BJ (cell line): ENCODE results near the gene SPRING1. TPM values are rescaled to one million over a fixed set of nuclear protein-coding genes. Genes with fewer than 3 reads are reported as not detected.

Experiments
- CTCF ChIA-PET: fragments of 350-600 bp; formaldehyde crosslinking; extraction: SDS; loops from one replicate; lab custom pipeline; 2021; ENCODE audit warnings: antibody characterized with exemption, inconsistent platforms; lab: Yijun Ruan, JAX
- POLR2A ChIA-PET: fragments of 300-600 bp; sonication (Branson Sonifier 250); formaldehyde crosslinking; extraction: SDS; loops from one replicate; lab custom pipeline; 2021; ENCODE audit warnings: antibody characterized with exemption; lab: Charles Lee
- DNase-seq: peaks from one replicate; pipeline ENCODE4 v3.0.0-alpha.2; 2011; ENCODE audit warnings: low read depth
- H3K27me3 ChIP-seq: 2 replicates; pipeline ENCODE4 v1.6.0; 2011; ENCODE audit warnings: low read length; ENCODE audit not compliant: control insufficient read depth, insufficient read depth
- H3K36me3 ChIP-seq: 2 replicates; pipeline ENCODE4 v1.5.1; 2011; ENCODE audit warnings: low read length; ENCODE audit not compliant: control insufficient read depth, insufficient read depth
- H3K4me3 ChIP-seq: 2 replicates; pipeline ENCODE4 v1.5.1; 2011; ENCODE audit warnings: low read depth, mild to moderate bottlenecking, control low read depth, low read length
- polyA plus RNA-seq: library from polyadenylated mRNA; depleted of rRNA; stranded (reverse); fragments of >200 nt; gene quantifications from 2 replicates; pipeline ENCODE4 v1.2.3, GENCODE V29; 2011
- TF ChIP-seq, protein P1 (sequence below): IDR thresholded peaks from 2 replicates; pipeline ENCODE4 v1.5.1; 2011; ENCODE audit warnings: low read depth, mild to moderate bottlenecking, control low read depth, inconsistent platforms, low read length, moderate library complexity; ENCODE audit not compliant: insufficient read depth

Gene SPRING1
- polyA plus RNA-seq, 1 experiment, result 17.7 TPM

DNA sequence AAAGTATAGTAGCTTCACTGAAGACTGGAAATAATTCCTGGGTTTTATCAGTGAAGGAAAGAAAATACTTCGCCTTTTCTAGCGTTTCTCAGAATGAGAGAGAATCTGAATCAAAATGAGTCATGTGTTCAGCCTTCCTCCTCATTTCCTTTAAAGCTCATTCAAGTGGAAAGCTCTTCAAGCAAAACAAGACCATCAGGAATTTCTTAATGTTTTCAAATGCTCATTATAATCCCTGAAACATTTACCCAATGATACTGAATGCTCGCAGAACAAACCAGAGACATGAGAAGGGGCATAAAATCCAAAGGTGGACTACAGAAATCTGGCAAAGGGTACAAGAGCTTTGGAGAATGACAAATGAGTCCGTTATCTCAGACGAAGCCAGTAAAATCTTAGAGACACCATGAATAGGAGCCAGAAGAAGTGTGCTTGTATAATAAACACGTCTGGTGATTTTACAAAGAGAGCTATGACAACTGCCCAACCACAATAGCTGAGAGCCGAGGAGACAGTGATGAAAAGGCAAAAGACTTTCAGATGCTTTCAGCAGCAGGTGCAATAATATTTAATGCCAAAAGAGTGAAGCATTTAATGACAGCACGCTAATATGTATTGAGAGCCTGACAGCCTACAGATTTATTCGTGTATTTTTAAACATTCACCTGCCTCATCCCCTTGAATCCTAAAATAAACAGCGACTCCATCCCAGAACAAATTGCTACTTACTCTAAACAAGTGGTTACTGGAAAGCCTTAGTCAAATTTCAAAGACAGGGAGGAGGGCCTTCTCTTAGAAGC lies 19.0 kb downstream of the SPRING1 start:
- H3K27me3 ChIP-seq, result no peaks in the 10 kb centered on the region
- CTCF ChIA-PET, result interaction anchor here (1.7 to 2.5 kb wide), 2 partner anchors 9 to 15 kb away, joined by 5 to 12 read pairs; no protein-coding TSS in a partner anchor

DNA sequence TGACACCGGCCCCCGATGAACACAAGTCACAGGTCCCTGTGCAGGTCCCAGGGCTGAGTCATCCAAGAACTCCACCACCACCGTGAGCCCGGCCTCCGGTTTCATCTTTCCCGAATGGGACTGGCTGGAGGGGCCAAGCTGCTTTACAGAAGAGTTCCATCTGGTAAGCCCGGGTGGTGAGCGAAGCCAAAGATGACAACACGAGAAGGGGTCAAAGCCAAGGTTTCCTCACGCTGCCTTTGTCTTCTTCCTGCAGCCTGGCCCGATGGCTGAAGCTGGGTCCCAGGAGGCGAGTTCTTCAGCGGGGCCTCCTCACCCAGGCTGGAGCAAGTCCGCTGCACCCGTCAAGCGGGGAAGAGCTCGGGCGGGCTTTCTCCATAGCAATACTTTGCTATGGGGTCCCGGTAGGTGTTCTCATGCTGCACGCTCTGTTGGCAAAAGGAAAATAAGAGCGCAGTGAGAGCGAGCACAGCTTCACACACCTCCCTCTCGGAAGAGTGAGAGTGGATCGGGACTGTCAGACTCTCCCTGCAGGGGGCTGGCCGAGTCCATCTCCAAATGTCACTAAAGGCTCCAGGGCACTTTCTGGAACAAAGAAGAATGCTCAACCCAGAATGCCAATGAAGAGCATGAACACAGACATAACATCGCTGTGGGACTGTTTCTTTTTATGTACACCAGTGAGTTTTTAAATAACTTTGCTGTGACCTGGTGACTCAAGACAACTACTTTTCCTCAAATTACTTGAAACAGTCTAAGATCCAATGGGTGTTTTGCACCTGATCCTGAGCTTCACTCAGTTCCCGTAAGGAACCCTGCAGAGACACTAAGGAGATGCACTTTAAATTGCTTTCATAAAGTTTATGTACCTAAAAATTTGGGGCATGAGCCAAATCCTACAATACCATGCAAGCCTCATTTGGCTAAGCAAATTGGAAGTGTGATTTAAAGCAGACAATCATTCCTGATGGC lies 20.1 kb downstream of the SPRING1 start:
- Histone ChIP-seq H3K4me3 (no peak overlapping the region), H3K36me3 (peaks cover 1% of the 10 kb centered on the region; the same call in 1 of the 2 replicates), H3K27me3 (no peaks in the 10 kb centered on the region)
- no peak for DNase-seq
- CTCF ChIA-PET, result interaction anchor here (1.7 to 2.5 kb wide), 2 partner anchors 8 to 14 kb away, joined by 5 to 12 read pairs; no protein-coding TSS in a partner anchor
- POLR2A ChIA-PET, result no interaction called here
- TF ChIP-seq, protein P1, sequence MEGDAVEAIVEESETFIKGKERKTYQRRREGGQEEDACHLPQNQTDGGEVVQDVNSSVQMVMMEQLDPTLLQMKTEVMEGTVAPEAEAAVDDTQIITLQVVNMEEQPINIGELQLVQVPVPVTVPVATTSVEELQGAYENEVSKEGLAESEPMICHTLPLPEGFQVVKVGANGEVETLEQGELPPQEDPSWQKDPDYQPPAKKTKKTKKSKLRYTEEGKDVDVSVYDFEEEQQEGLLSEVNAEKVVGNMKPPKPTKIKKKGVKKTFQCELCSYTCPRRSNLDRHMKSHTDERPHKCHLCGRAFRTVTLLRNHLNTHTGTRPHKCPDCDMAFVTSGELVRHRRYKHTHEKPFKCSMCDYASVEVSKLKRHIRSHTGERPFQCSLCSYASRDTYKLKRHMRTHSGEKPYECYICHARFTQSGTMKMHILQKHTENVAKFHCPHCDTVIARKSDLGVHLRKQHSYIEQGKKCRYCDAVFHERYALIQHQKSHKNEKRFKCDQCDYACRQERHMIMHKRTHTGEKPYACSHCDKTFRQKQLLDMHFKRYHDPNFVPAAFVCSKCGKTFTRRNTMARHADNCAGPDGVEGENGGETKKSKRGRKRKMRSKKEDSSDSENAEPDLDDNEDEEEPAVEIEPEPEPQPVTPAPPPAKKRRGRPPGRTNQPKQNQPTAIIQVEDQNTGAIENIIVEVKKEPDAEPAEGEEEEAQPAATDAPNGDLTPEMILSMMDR, result no peak

More for the DNA sequence above, 19.0 kb downstream of the SPRING1 start:
- no peak for DNase-seq
- H3K36me3 ChIP-seq, result peaks cover 1% of the 10 kb centered on the region; the same call in 1 of the 2 replicates
- POLR2A ChIA-PET, result interaction anchor here (0.6 kb wide), 1 partner anchor 349 kb away, joined by 3 read pairs; no protein-coding TSS in a partner anchor
- TF ChIP-seq, protein P1, result no peak
- no peak overlapping the region for H3K4me3 ChIP-seq

DNA sequence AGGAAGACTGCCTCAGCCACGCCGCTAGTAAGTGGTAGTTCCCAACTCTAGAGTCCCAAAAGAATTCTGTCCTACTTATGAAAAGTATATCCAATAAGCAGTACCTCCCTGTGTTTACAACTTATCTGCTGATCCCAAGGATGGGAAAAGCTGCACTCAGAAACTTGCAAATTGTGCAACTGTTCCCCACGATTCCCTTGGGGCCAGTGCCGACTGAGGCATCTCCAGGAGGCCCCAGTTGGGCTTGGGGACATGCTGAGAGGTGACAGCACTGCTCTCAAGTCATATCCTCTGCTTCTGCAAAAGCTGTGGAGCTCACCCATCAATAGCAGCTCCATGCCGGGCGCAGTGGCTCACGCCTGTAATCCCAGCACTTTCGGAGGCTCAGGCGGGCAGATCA lies 23.7 kb downstream of the SPRING1 start:
- Histone ChIP-seq H3K4me3 (no peak overlapping the region), H3K36me3 (no peaks in the 10 kb centered on the region; the same call in 1 of the 2 replicates), H3K27me3 (peaks cover 6% of the 10 kb centered on the region)
- ChIA-PET CTCF (interaction anchor here (0.7 kb wide), 1 partner anchor 168 kb away, joined by 3 read pairs; no protein-coding TSS in a partner anchor), POLR2A (no interaction called here)
- TF ChIP-seq, protein P1, result no peak
- DNase-seq, result no peak

DNA sequence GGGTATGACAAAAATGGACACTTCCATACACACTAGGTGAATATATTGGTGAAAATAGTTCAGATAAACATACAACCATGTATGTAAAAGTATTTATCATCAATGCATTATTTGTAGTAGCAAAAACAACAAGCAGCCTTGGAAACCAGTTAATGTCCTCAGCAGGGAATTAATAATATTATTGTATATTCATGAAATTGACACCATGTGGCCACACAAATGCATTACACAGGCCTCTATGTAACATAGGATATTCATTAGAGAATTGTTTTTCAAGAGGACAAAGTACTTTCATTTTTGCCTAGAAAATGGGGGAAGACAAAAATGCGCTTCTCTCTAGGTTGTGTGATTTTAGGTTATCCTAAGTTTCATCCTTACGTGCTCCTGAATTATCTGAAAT lies 24.3 kb downstream of the SPRING1 start:
- CTCF ChIA-PET, result interaction anchor here (1.3 kb wide), 1 partner anchor 10 kb away, joined by 3 read pairs; no protein-coding TSS in a partner anchor
- TF ChIP-seq, protein P1, result no peak
- POLR2A ChIA-PET, result no interaction called here
- no peak for DNase-seq
- no peak overlapping the region for H3K4me3 ChIP-seq
- H3K27me3 ChIP-seq, result peaks cover 10% of the 10 kb centered on the region
- no peaks in the 10 kb centered on the region; the same call in 1 of the 2 replicates for H3K36me3 ChIP-seq
